Stimulated activated naive CD4-positive, alpha-beta T cell treated with Interleukin-2 at 50 U/mL for 16 hours (primary cell): ENCODE data around the gene MDH1B.
A peak's percentile ranks its signal among the peaks of the same experiment; 100 is the strongest.
"Not testable (repeated sequence)": the region's sequence is repeated elsewhere in the genome, so short reads cannot be mapped to it uniquely, and the experiment has no call there.

ENCODE experiments used
- DNase-seq: peaks from one replicate; lab custom pipeline; 2025; lab: John Stamatoyannopoulos, UW

The MDH1B gene

DNA sequence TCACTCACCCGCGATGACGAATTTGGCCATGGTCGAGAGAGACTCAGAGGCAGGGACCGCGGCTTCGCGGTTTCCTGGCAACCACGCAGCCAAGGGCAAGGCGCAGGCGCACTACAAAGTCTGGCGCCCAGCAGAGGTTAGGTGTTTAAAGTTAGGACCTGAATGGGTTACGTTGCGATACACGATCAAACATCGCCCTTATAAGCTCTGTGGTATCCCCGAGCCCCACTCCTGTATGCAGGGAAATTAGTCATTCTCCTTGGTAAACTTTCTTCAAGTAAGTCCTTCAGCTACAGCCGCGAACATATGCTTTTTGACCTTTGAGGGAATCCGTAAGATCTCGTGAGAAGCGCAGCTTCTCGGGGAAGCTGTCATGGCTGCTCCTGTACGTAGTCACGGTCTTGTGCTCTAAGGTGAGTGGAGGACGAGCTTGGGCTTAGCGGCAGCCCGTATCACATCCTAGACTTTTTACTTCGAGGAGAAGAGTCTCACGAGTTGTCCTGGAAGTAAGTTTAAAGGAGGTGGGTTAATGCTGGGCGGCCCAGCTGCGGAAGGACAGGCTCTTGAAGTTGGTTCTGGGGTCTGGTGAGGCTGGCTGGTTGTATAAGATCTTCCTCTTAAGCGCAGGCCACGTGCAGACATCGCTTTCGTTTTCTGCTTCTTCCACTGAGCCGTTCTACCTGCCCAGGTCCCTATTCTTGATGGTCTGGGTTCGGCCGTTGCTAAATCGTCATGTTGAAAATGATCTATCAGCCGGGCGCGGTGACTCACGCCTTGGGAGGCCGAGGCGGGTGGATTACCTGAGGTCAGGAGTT, at the start of gene MDH1B, which contains the start of gene FASTKD2:
Gene MDH1B (minus strand): TSS at position 87 of the 815 bp plus-strand sequence. CDS start 57 bp downstream, at position 30.
Gene FASTKD2 (plus strand): TSS at position 365 of the 815 bp plus-strand sequence. CDS start 1,088 bp downstream, outside the sequence.
- peak; percentile 82 for DNase-seq

DNA sequence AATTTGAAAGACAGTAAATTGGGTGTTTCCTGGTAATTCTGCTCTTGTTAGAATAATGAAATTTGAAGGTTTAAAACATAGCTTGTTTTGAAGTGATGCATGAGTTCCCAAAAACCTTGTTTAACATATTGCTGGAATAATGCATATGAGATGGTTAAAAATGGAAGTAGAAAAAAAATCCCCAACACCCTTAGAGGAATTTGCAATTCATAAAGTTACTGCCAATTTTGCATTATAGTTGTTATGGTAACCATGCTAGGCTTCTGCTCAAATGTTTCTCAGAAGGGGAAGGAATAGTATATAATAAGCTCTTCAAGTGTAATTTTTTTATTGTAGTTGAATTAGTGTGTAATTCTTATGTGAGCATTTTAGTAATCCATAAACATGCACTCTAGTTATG, 49.4 kb upstream of the MDH1B start:
- DNase-seq: no peak

DNA sequence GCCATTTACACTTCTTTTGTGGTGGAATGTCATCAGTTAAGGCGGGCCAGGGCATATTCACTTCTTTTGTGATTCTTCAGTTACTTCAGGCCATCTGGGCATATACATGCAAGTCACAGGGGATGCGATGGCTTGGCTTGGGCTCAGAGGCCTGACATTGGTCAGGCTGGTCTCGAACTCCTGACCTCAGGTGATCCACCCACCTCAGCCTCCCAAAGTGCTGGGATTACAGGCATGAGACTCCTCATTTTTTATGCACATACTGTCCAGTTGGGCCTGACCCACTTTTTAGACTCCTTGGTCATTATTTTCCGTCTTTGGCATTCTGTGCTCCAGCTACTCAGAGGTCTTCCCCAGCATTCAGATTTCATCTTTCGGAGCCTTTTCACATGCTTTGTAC, 47.3 kb upstream of the MDH1B start:
- DNase-seq: not testable (repeated sequence)

- DNase-seq: not testable (repeated sequence)
Observed at GRCh38 chr2:206807624-206808023, 42.5 kb upstream of the MDH1B start.

DNA sequence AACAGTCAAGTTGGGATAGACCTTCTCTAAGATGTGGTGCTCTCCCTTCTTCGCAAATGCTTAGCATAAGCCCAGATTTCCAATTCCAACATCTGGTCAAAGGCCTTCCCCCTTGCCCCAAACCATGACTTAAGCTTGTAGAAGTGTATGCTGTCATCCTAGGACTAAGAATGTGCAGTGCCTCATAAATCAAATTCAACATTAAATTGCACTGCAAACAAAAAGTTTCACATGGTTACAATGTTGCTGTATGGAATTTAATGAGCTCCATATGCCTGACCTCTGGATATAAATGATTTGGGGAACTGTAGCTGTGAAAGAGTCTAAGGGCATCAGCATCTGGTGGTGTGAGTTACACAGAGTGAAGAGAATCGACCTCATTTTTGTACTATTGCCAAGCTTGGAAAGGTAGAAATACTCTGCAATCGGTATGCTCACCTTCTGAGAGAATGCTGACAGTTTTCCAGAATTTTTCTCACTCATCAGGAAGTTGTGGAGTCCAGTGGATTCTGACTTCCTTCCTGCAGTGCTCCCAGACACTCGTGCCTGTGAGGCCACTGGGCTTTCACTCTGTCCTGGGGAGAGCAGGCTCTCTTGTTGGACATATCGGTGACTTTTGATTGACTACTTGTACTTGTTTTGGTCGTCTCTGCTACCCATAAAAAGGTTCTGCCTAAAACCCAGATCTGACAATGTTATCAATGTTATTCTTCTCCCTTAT, 40.9 kb upstream of the MDH1B start:
- DNase-seq: no peak

DNA sequence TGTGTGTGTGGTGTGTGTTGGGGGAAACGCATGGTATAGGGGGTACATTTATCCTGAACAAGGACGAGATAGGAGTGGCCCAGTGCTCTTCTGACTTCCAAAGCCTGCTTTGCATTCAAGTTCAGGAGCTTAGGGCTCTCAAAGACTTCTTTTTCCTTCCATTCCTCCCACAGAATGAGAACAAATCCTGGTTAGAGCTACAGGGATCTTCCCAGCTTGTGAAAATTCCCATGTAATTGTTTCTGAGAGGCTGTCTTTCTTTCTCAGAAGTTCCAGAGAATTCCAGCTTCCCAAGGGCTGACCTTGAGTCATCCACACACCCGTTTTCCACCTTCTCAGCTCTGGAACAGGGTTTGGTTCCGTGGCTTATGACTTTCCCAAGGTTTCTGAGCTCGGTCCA, 39.2 kb upstream of the MDH1B start:
- DNase-seq: no peak

DNA sequence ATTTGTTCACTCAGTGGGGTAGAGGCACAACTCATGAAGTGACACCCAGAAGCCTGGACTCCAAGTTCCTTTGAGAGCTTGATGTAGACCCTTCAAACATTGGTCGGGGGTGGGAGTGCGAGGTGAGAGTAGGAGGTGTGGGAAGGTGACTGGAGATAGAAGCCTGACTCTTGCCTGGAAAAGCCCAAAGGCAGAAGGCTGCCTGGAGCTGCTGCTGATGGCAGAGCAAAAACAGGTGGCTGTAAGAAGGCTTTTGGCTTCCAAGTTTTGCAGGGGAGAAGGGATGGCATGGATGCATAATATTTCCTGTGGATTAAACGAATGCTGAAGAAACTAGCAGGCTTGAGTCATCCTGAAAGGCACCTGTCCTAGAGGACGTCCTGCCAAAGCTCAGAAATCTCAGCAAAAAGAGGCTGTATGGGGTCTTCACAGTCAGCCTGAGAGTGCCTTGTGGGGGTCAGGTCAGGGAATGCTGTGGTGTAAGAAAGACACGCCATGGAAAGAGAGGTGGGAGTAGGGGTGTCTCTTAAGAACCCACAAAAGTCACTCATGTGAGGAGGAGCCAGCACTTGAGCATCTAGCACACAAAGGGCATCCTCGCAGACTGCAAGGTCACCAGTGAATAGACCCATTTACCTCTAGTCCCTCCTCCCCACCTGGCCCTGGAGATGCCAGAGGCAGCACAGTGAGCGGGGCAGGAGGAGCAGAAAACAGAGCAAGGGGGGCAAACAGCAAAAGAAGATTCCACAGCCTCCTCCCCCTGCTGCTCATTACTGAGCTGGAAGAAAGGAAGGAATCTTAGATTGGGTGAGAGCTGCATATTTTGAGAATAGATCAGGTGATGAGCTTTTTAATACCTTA, 37.8 kb upstream of the MDH1B start:
- no peak for DNase-seq

- no peak for DNase-seq
Observed at GRCh38 chr2:206801418-206802189, 36.5 kb upstream of the MDH1B start.

GRCh38 chr2:206800506-206801417, 35.6 kb upstream of the MDH1B start:
- DNase-seq: no peak

- no peak for DNase-seq
Observed at GRCh38 chr2:206799083-206799482, 34.0 kb upstream of the MDH1B start.

- no peak for DNase-seq
Observed at GRCh38 chr2:206798000-206798399, 32.9 kb upstream of the MDH1B start.

GRCh38 chr2:206797376-206797775, 32.2 kb upstream of the MDH1B start:
- no peak for DNase-seq

GRCh38 chr2:206792645-206793044, 27.5 kb upstream of the MDH1B start:
- no peak for DNase-seq

DNA sequence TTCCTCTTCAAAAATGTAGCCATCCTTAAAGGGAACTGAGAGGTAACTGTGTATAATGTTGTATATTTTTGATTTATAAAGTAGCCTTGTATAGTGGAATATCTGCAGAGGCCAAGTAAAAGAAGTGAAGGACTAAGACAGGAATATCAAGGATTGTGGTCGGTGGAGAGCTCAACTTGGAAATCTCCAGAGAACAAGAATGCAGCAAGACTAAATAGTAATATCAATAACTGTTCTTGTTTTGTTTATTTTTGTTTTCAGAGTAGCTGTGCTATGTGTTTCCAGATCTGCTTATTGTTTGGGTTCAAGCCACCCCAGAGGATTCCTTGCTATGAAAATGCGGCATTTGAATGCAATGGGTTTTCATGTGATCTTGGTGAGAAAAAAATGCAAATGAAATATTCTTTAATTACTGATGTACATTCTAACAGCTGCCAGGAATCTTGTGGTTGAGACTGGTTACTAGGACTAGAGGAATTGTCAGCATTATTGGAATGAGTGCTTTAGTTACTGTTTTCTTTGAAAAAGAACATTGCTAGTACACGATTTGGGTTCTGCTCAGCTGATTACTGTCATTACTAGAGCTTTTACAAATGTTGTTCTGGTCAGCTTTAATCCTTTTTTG, 25.3 kb upstream of the MDH1B start:
- no peak for DNase-seq

GRCh38 chr2:206784559-206785353, 19.6 kb upstream of the MDH1B start:
- DNase-seq: no peak

GRCh38 chr2:206783718-206784117, 18.6 kb upstream of the MDH1B start:
- DNase-seq: no peak

DNA sequence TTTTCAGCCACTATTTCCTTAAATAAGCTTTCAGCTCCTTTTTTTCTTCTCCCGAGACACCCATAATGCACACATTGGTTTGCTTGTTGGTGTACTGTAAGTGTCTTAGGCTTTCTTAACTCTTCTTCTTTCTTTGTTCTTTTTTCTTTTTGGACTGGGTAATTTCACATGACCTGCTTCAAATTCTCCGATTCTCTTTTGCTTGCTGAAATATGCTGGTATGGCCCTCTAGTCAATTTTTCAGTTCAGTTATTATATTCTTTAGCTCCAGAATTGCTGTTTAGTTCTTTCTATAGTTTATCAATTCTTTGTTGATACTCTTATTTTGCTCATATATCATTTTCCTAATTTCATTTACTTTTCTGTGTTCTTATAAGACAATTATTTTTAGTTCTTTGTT, 15.5 kb upstream of the MDH1B start:
- no peak for DNase-seq

DNA sequence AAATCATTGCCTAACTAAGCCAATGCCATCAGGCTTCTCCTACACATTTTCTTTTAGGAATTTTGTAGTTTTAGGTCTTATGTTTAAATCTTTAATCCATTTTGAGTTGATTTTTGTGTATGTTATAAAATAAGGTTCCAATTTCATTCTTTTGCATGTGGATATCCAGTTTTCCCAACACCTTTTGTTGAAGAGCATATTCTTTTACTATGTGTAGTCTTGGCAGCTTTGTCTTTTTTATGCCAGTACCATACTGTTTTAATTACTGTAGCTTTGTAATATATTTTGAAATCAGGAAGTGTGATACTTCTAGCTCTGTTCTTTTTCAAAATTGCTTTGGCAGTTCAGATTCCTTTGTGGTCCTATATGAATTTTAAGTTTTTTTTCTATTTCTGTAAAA, 11.3 kb upstream of the MDH1B start:
- DNase-seq: no peak

DNA sequence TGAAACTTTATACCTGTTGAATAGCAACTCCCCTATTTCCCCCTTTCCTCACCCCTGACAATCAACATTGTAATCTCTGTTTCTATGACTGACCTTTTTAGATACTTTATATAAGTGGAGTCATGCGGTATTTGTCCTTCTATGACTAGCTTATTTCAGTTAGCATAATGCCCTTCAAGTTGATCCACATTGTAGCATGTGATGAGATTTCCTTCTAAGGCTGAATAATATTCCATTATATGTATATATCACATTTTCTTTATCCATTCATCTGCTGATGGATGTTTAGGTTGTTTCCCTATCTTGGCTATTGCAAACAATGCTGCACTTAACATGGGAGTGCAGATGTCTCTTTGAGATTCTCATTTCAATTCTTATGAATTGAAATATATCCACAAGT, 9.7 kb upstream of the MDH1B start:
- DNase-seq: no peak
